CD4-positive, alpha-beta T cell treated with Interleukin-10 for 1 hour (primary cell): ENCODE results near the gene FCRL4.
A peak's percentile ranks its signal among the peaks of the same experiment; 100 is the strongest.

ENCODE experiments used
- DNase-seq: peaks from one replicate; pipeline ENCODE4 v3.0.0-alpha.2; 2020

FCRL4 gene

DNA sequence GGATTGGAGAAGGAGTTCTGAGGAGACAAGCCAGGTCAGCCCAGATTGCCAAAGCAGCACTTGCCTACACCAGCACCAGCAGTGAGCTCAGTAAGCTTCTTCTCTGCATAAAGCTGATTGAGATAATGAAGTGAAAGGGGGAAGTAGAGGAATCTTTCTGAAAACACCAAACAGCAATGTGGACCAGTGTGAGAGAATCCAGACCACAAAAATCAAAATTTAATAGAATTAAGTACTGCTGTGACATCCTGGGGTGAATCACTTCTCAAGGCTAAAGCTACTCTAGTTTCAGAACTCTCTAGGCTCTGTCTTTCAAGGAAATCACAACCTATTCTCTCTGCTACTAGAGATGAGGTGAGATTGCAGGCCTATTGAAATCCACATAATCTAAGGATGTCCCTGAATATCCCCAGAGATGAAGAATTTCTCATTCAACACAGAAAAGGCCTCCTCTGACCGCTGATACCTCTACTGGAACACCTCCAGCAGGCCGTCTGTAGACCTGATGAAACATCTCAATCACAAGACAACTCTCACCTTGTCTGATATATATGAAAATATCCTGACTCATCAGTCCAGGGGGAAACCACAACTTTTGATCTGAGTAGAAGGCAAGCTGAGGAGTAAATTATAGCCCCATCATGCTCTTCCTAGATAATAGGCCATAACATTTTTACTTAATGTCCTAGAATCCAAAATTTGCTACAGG is at the start of gene FCRL4:
Gene FCRL4 (minus strand): TSS at position 127 of the 709 bp plus-strand sequence. CDS start 141 bp downstream, outside the sequence.
- DNase-seq = no peak

DNA sequence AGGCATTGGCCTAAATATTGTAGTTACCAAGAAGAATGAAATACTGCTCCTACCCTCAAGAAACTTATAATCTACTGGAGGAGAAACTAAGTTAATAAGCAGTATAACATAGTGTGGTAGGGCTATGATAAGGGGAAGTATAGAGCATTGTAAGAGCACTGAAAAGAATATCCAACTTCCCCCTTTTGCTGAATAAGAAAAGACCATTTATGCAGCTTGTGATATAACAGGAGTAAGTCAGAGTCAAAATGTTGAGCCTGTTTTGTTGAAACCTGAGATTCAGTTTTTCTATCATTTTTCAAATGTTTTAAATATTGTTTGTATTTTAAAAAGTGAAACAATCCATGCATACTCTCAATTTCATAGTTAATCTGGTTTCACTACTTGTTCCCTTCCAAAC is 48.3 kb upstream of the FCRL4 start:
- DNase-seq = no peak

DNA sequence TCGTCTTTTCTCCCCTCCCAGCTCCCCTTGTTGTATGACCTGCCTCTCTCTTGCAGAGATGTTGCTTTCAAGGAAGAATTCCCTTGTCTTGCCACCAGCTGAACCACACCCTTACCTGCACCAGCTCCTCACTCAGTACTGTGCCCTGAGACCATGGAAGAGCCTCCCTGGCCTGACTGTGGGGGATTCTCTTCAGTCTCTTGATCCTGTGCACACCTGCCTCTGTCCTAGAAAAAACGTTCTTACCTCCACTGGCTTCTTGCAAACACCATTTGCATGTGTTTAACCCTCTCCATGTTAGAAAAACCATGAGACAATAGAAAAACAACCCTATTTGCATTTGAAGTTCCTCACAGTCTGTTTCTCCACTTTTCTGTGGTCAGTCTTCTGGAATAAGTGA is 43.3 kb upstream of the FCRL4 start:
- DNase-seq = no peak

DNA sequence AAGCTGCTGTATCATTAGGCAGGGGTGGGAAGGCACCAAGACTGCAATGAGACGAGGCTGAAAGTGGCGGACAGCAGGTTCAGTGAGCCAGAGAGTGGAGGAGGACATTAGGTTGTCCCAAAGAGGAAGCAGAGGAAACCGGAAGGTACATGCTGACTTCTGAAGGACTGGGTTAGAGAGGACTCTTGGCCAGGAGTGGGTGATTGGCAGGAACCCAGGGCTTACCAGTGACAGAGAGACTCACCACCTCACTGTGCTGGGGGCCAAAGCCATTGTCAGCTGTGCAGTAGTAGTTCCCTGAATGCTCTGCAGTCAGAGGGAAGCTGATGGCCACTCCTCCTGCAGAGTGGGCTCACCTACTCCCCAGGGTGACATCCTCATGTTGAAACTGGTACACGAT is 41.9 kb upstream of the FCRL4 start:
- DNase-seq = no peak

DNA sequence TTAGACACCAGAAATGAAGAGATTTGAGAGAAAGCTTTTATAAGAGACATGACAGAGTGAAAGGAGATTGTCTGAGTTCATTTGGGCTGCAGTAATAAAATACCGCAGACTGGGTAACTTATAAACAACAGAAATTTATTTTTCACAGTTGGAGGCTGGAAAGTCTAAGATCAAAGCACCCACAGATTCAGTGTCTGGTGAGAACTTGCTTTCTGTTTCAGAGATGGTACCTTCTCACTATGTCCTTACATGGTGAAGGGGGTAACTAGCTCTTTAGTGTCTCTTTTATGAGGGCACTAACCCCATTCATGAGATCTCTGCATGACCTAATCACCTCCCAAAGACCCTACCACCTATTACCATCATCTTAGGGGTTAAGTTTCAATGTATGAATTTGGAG is 30.9 kb upstream of the FCRL4 start:
- DNase-seq = peak; percentile 25

DNA sequence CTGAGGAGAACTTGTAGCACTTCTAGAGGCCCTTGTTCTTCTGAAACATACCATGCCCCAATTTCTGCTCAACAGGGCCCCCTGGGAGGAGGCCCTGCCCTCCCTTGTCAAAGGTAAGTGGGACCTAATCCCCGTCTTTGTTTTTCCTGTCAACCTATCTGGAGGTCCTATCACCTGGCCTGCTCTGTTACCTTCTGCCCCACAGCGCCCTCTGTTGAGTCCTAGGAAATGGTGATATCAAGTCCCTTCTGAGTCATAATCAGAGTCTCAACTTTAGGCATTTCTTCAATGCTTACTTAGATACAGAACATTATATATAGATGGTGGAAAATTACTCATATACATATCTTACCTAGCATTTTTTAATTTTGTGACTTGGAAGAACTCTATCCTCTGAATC is 28.2 kb upstream of the FCRL4 start:
- no peak for DNase-seq

DNA sequence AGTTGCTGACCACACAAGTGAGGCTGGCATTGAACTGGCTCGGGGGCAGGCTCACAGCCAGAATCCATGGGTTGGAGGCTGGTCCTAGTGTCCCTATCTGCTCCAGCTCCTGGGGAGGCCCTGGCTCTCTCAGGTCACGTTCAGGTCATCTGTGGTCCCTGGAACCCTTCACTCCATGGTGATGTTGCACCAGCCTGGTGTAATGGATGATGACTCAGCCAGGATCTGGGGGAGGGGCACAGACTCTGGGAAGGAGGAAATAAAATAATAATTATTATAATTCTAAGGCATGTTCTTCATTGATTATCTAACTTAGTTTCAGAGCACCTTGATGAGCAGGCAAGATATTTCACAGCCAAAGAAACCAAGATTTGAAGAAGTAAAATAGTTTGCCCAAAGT is 26.6 kb upstream of the FCRL4 start:
- DNase-seq = no peak

DNA sequence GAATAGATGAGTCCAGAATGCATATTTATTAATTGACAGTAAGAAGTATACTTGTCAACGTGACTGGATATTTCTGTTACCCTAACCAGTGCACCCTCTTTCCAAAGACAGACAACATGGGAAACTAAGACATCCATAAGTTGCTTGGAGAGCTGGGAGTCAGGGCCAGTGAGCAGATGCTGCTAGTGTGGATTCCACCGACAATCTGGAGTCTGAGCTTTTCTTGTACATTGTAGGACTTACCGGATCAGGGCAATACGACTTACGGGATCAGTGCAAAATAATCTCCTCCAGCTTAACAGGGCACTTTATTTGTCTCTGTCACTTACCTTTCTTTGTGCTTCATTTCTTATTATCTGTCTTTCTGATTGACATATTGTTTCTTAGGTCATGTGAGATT is 24.6 kb upstream of the FCRL4 start:
- DNase-seq = no peak

DNA sequence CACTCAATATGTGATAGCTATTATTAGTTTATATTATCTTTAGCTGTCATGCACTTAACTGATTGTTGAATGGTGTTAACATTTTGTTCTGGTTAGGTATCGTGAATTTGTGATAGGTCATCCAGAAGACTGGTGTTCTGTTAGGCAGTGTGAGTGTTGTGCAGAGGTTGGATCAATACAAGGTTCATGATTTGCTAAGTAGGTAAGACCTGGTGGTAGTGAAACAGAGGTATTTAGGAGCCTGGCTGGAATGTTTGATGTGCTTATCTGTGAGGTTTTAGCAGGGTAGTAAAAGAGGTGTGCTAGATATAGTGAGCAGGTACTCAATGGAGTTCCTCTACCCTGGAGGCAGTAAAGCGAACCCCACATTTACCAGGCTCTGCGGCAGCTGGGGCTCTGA is 20.3 kb upstream of the FCRL4 start:
- DNase-seq = no peak

DNA sequence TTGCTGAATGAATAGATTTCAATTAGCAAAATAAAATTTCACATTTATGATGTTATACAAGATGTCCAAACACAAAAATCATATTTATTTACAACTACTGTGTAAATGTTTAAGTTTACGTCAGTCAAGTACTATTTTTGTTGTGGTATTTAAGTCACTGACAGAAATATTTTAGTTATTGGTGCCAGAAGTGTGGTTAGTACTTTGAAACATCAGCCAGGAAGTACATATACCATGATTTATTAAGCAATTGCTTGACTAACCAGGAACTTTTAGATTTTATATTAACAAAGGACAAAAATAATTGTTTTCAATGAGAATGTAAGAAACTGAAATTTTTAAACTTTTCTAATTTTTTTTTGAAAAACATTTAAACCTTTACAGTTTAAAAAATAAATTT is 2.4 kb upstream of the FCRL4 start:
- no peak for DNase-seq

DNA sequence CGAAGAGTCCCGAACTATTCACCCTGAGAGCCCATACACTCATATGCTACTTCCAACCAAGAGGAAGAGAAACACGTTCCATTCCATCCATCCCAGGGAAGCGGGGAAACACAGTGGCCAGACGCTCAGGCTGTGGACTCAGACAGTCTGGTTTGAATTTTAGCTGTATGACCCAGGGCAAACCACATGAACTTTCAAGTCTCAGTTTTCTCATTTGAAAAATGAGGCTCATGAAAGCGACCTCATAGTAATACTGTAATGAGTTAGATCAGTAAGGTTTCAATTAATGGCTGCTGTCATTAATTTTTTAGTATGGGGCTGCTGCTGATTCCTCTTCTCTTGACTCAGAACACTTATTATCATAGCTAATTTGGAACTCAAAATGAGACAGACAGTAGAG is 1.5 kb downstream of the FCRL4 start:
- no peak for DNase-seq

DNA sequence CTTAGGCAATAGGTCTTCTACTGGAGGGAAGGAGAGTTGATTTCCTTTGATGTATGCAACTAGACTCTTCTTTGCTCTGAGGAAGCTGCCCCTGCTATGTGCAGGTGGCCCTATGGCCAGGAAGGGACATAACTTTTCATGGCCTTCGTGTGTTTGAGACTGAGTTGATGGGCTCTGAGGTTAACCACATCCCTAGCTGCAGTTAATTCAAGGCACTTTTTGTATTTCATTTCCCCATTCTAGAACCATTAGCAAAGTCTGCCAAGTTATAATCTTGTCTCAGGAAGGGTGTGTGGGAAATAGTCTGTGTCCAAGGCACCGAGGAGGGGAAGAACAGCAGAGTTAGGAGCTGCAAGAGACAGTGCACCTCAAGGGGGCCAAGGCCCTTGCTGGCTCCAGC is 2.5 kb downstream of the FCRL4 start:
- DNase-seq = no peak

DNA sequence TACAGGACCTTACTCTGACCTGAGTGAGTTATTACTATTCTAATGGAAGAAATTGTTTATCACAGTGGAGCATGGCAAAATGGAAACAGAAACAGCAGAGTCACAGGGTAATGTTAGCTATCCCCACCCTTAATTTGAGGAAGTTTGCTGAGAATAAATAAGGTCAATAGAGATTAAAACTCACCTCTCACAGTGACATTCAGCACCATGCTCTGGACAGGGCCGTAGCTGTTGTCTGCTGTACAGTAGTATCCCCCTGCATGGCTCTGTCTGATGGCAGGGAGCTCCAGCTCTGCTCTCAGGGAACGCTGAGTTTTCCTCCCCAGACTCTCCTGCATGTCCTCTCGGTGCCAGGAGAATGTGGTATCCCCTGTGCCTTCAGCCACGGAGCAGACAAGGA is 11.9 kb downstream of the FCRL4 start:
- DNase-seq = no peak

DNA sequence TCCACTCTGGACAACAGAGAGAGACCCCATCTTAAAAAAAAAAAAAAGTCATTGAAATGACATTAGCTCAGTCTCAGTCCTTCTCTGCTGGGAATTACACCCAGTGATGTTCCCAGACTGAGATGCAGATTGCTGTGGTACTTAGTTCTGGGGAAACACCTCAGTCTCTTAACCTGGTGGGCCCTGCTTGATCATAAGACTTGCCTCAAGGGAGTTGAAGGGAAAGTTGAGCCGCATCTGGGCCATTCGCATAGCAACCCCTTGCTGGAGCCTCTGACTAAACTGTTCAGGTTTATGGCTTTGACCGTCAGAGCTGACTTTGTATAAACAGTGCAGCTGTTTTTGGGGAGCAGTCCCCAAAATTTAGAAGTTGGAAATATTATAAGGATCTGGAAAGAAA is 13.4 kb downstream of the FCRL4 start:
- no peak for DNase-seq

DNA sequence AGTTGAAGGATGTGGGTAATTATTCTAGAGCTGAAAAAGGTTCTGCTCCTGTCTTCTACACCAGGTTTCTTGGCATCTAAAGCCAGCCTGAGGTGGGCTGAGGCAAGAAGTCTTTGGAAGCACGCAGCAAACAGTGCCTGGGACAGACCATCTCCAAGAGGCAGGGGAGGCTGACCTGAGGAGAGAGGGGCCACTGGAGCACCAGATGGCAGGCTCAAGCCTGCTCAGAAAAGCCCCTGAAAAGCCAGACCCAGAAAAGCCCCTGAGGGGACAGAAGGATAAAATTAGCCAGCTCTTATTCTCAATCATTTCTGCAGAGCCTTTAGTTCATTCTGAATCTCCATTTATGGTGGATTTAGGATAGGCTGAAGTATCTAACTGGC is 17.1 kb downstream of the FCRL4 start:
- DNase-seq = no peak

DNA sequence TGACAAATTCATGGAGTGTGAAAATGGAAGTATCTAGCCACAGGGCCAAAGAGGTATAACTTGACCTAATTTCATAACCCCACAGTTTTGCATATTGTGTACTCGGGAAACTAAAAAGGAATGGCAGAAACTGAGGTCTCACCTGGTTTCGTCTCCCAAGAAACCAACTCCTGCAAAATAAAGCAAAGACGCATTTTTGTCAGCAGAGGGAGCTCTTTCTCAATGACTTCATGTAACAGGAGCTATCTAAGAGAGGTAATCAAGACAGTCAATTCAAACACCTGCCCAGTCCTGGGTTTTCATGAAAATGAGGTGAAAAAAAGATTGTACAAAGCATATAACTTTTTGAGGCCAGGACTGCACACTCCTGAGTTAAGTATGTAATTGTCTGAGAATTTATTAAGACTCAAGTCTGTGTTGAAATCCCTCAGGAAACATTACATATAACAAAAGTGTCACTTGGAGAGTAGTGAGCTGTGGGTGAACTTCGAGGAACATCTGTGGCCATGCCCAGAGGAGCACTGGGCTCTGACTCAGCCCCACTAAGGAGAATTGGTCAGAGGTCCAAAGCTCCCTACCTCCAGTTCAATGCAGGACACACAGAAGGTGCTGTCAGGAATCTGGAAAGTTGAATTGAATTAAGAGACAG is 17.6 kb downstream of the FCRL4 start:
- DNase-seq = peak; percentile 59

DNA sequence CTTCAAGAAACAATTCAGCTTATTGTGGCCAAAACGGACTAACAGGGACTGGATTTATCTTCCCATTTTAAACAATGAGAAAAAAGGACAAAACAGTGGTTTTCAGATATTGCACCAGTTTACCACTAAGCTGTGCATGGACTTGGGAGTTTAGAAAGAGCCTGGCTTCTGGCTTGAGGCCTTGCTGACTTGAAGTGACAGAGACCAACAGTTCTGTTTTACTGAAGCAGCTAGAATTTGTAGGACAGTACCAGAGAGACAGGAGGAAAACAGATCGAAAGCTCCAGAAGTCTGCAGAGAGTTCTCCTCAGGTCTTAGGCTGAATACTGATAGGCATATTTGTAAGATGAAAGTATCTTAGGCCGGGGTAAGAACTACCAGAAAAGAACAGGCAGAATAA is 20.5 kb downstream of the FCRL4 start:
- no peak for DNase-seq

DNA sequence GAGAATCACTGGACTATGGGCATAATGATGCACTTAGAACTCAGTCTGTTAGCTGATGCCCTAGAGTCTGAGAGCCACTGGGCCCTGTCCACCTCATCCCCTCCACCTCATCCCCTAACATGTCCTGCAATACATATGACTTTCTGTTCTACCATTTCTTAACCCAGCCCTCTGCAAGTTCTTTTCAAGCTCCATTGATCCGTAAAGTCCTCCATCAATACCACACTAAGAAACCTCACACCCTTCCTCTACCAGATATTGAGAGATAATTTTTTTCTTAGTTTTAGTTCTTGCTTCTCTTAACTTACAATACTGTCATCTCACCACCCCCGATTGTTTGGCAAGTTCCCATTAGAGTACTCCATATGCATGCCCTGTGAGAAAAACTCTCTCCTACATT is 22.1 kb downstream of the FCRL4 start:
- no peak for DNase-seq

DNA sequence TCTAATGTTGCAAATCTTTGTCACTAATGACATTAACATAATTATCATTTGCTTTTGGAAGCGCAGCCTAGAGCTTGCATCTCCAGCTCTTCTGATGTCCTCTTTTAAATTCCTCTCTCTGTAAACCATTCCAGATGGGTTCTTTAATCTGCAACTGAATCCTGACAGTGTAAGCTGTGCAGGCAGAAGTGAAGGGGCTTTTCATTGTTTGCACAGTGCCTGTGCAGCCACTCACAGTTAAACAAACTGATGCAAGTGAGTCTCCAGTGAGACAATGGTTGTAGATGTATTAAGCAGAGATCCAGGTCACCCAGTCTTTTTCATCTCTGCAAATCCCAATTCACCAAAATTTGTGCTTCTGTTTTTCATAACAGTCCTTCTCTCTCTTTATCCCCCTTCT is 23.0 kb downstream of the FCRL4 start:
- DNase-seq = no peak

DNA sequence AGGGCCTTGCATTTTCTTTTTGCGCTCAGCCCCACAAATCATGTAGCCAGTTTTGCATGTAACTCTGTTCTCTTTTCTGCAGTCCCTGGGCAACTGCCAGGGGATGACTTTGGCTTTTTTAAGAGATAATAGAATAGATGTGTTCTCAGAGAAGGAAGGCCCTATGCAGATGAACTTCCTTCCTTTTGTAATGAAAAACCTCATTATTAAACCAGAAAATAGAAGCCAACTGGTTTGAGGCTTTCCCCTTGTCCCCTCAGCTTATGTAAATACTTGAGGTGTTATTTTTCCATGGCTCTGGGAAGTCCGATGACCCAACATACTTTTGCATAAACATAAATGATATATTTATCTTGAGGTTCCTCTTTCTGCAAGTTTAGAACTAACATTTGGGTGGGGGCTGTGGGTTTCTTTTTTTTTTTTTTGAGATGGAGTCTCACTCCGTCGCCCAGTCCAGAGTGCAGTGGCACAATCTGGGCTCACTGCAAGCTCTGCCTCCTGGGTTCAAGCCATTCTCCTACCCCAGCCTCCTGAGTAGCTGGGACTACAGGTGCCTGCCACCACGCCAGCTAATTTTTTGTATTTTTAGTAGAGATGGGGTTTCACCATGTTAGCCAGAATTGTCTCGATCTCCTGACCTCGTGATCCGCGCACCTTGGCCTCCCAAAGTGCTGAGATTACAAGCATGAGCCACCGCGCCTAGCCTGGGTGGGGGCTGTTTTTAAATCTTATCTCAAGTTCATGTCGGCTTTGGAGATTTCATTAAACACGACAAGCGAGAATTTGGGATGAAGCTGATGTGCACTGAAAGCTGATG is 31.2 kb downstream of the FCRL4 start:
- DNase-seq = no peak

DNA sequence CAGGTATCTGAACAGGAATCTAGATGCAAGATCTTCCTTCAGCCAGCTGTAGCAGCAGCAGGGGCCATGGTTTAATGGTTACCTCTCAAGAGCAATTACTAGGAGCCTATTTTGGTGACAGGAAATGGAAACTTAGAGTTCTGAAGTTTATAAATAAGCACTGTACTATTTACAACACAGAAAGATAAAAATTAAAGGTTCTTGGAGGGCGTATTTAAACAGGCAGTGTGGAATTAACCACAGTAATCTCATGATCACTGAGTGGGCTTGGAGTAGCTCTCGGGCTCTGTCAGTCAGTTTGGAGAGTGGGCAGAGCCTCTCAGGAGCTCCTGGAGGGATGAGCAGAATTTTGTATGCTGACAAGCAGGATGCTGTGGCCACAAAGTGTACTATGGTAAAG is 35.4 kb downstream of the FCRL4 start:
- DNase-seq = no peak

DNA sequence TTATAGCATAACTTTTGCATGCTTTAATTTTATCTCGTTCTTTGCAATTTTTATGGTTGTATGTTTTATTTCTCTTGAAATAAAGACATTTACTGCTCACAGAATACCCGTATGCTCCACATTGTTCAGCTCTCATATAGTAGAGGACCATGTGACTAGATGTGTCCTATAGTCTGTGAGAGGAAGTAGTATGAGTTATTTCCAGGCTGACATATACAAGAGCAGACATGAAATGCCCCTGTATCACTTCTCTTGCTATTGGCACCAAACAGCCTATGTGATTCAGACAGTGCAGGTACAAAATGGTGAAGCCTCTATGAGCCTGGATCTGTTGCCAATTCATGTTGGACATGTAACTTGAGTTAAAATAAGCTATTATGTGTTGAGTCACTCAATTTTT is 39.8 kb downstream of the FCRL4 start:
- no peak for DNase-seq

DNA sequence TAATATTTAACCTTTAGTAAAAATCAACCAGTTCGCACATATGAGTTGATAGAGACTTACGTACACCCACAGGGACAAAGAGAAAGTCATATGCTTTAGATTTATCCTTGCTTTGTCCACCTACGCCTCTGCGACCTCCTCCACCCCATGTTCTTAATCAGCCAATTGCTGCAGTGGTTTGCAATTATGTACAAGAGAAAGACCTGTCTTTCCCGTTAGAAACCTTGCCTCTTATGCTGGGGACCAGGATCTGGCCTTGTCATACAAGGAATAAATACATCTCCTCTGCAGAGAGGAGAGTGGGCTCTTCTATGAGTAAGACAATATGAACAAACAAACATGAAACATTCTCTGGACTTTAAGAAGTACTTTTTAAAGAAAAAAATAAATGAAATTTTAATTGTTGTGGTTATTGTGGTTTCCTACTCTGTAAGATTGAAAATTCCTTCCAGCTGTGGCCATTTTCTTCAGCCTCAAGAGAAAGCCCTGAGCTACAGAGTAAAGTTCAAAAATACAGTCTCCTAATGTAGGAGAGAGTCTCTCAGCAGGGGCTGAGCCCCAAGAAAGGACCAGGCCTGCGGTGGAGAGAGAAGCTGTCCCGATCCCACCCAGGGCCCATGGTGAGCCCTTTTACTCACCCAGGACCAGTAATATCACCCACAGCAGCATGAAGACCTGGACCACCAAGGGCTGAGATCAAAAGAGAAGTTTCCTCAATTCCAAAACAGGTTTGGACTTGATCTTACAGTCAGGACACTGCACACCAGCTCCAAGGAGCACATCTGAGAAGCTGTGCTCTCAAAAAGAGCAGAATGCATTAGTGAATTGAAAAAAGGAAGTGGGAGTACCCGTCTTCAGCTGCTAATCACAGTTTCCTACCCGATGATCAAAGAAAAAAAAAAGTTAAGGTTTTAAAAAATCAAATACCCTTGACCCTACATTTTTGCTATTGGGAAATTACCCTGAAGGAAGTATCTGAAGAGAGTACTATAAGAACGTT is 45.9 kb downstream of the FCRL4 start, which contains the start of gene FCRL5:
Gene FCRL5 (minus strand): TSS at position 822 of the 1,000 bp plus-strand sequence. CDS start 153 bp downstream, at position 669.
- DNase-seq = no peak
